GM23248 (cell line): ENCODE measurements around the gene DDX11.
"Not testable (repeated sequence)": the region's sequence is repeated elsewhere in the genome, so short reads cannot be mapped to it uniquely, and the experiment has no call there.

ENCODE experiments used
- EZH2 ChIP-seq: fragments of 200-600 bp; sonication (generic); IDR thresholded peaks from 2 replicates; pipeline ENCODE4 v1.6.1; 2018; ENCODE audit warnings: antibody characterized with exemption, mild to moderate bottlenecking; ENCODE audit not compliant: insufficient read depth, poor library complexity, severe bottlenecking
- EZH2phosphoT487 ChIP-seq: fragments of 200-600 bp; sonication (generic); IDR thresholded peaks from 2 replicates; pipeline ENCODE4 v1.6.1; 2018; ENCODE audit warnings: antibody characterized with exemption, moderate library complexity, mild to moderate bottlenecking, low read depth; ENCODE audit not compliant: insufficient read depth

DNA sequence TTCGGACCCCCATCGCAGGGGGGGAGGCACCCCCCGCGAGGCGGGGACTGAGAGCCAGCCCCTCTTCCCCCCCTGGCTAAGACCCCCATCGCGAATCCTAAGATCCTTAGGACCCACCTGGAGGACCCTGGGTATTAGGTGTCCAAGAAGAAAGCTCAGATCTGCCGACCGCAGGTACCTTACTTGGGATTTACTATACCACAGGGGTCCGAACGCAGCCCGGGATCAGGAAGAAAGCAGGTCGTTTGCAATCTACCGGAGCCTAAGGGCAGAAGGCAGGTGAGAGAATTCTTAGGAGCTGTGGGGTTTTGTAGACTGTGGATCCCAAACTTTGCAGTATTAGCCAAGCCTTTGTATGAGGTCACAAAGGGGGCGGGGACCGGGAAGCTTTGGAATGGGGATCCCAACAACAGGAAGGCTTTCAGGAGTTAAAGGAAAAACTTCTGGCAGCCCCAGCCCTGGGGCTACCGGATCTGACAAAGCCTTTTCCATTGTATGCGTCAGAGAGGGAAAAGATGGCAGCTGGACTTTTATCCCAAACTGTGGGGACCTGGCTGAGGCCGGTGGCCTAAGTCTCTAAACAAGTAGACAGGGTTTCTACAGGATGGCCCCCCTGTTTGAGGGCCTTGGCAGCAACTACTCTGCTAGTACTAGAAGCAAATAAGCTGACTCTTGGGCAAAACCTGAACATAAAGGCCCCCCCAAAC, 47.5 kb downstream of the DDX11 start:
- TF ChIP-seq EZH2, EZH2phosphoT487: not testable (repeated sequence)
